NT2/D1 (cell line): ENCODE results near the gene HSFX2.

Experiments
- SUZ12 ChIP-seq: IDR thresholded peaks from 2 replicates; pipeline ENCODE4 v1.6.1; 2011; ENCODE audit not compliant: insufficient read length, insufficient read depth; ENCODE audit errors: extremely low read depth
- YY1 ChIP-seq: IDR thresholded peaks from 2 replicates; pipeline ENCODE4 v1.6.1; 2011; ENCODE audit not compliant: insufficient read length, insufficient read depth
- ZNF274 ChIP-seq: IDR thresholded peaks from 2 replicates; pipeline ENCODE4 v1.6.1; 2011; ENCODE audit warnings: mild to moderate bottlenecking, low read depth, low read length

GRCh38 chrX:149563359-149563758 lies 31.8 kb downstream of the HSFX2 start:
- TF ChIP-seq YY1: no peak
- no peak for TF ChIP-seq SUZ12
- no peak for TF ChIP-seq ZNF274
